ENCODE measurements around the gene CEP128.

The CEP128 gene

DNA sequence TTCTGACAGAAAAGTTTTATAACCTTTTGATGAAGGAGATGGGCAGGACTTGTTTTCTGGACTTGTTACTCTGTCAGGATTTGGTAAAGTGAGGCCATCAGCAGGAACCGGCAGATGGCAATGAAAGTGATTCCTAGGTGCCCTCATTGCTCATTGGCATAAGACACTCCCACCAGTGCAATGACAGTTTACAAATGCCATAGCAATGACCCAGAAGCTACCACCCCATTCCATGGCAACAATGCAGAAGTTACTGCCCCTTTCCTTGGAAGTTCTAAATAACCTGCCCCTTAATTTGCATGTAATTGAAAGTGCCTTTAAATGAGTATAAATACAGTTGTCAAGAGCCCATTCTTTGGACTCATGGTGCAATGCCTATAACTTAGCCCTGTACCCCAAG, 222.6 kb downstream of the CEP128 start:
- Histone ChIP-seq H3K4me1 (ENCODE audit: control insufficient read depth, insufficient read depth, low read length) (no peaks in the 10 kb centered on the region), H3K36me3 (ENCODE audit: control insufficient read depth in 2 of 2, insufficient read depth in 1 of 2, low read length in 2 of 2) (no peaks in the 10 kb centered on the region), H3K9me3 (ENCODE audit: control insufficient read depth, insufficient read depth, low read depth, low read length) (no peaks in the 10 kb centered on the region), H3K4me3 (ENCODE audit: low read depth, low read length) (no peak overlapping the region), H3K27ac (ENCODE audit: extremely low read depth, low read depth, low read length) (no peak overlapping the region)
- POLR2A ChIA-PET, result no interaction called here
- CTCF ChIA-PET, result no interaction called here
- no peak for TF ChIP-seq ZSCAN30 (tag by site-specific recombination; IDR thresholded peaks at IDR 0.05)
- no peak for TF ChIP-seq BCL11B (tag by site-specific recombination; IDR thresholded peaks at IDR 0.05; ENCODE audit: low read depth)
- TF ChIP-seq ZNF37A (tag by site-specific recombination; IDR thresholded peaks at IDR 0.05), result no peak
- no peak for TF ChIP-seq GLIS2 (tag by site-specific recombination; IDR thresholded peaks at IDR 0.05)
- TF ChIP-seq BCL11A (tag by site-specific recombination; IDR thresholded peaks at IDR 0.05; ENCODE audit: low read depth), result no peak
- no peak for TF ChIP-seq ZNF292 (tag by site-specific recombination; IDR thresholded peaks at IDR 0.05; ENCODE audit: borderline replicate concordance, low read depth)
- no peak for TF ChIP-seq ZNF174 (tag by site-specific recombination; IDR thresholded peaks at IDR 0.05)
- no peak for TF ChIP-seq ZBTB20 (tag by site-specific recombination; IDR thresholded peaks at IDR 0.05)
- TF ChIP-seq, protein P1, sequence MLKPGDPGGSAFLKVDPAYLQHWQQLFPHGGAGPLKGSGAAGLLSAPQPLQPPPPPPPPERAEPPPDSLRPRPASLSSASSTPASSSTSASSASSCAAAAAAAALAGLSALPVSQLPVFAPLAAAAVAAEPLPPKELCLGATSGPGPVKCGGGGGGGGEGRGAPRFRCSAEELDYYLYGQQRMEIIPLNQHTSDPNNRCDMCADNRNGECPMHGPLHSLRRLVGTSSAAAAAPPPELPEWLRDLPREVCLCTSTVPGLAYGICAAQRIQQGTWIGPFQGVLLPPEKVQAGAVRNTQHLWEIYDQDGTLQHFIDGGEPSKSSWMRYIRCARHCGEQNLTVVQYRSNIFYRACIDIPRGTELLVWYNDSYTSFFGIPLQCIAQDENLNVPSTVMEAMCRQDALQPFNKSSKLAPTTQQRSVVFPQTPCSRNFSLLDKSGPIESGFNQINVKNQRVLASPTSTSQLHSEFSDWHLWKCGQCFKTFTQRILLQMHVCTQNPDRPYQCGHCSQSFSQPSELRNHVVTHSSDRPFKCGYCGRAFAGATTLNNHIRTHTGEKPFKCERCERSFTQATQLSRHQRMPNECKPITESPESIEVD (tag by site-specific recombination; IDR thresholded peaks at IDR 0.05), result no peak

DNA sequence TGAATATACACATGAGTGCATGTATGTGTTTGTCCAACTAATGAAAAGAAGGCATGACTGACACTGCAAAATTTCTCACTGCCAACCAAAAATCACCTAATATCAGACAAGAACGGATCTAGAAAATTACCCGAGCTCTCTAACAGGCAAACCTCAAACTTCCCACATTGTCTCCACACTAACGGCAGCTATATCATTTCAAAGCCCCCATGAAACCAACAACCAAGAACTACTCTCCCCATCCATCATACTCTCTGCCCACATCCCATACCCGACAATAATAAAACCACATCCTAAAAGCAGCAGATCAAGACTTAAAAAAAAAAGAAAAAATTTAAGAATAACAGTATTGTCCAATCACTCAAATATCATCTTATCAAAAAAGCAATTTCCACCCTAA, 227.1 kb downstream of the CEP128 start:
- no peaks in the 10 kb centered on the region for H3K36me3 ChIP-seq (ENCODE audit: control insufficient read depth in 2 of 2, insufficient read depth in 1 of 2, low read length in 2 of 2)
- TF ChIP-seq ZNF707 (tag by site-specific recombination; IDR thresholded peaks at IDR 0.05), result no peak
- TF ChIP-seq KLF7 (tag by site-specific recombination; IDR thresholded peaks at IDR 0.05; ENCODE audit: borderline replicate concordance), result no peak
- TF ChIP-seq KLF1 (tag by site-specific recombination; IDR thresholded peaks at IDR 0.05), result no peak
- TF ChIP-seq ZXDB (tag by site-specific recombination; IDR thresholded peaks at IDR 0.05), result no peak
- TF ChIP-seq PRDM10 (tag by site-specific recombination; IDR thresholded peaks at IDR 0.05), result no peak
- TF ChIP-seq ZBTB20 (tag by site-specific recombination; IDR thresholded peaks at IDR 0.05), result no peak
- no peak for TF ChIP-seq GLIS1 (tag by site-specific recombination; IDR thresholded peaks at IDR 0.05)
- no peak for TF ChIP-seq GLI4 (tag by site-specific recombination; IDR thresholded peaks at IDR 0.05)
- TF ChIP-seq KLF16 (tag by site-specific recombination; IDR thresholded peaks at IDR 0.05), result no peak
- no peak for TF ChIP-seq ZNF354C (tag by site-specific recombination; IDR thresholded peaks at IDR 0.05; ENCODE audit: borderline replicate concordance, low read depth)
- TF ChIP-seq TCF7L2 (IDR thresholded peaks at IDR 0.05; ENCODE audit: borderline replicate concordance, low read depth, low read length), result no peak
- TF ChIP-seq, protein P2, sequence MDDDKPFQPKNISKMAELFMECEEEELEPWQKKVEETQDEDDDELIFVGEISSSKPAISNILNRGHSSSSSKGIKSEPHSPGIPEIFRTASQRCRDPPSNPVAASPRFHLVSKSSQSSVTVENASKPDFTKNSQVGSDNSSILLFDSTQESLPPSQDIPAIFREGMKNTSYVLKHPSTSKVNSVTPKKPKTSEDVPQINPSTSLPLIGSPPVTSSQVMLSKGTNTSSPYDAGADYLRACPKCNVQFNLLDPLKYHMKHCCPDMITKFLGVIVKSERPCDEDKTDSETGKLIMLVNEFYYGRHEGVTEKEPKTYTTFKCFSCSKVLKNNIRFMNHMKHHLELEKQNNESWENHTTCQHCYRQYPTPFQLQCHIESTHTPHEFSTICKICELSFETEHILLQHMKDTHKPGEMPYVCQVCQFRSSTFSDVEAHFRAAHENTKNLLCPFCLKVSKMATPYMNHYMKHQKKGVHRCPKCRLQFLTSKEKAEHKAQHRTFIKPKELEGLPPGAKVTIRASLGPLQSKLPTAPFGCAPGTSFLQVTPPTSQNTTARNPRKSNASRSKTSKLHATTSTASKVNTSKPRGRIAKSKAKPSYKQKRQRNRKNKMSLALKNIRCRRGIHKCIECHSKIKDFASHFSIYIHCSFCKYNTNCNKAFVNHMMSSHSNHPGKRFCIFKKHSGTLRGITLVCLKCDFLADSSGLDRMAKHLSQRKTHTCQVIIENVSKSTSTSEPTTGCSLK (tag by site-specific recombination; IDR thresholded peaks at IDR 0.05), result no peak
- no peak for TF ChIP-seq ZBTB21 (tag by site-specific recombination; IDR thresholded peaks at IDR 0.05)
- TF ChIP-seq ZBTB44 (tag by site-specific recombination; IDR thresholded peaks at IDR 0.05), result no peak
- no peak for TF ChIP-seq ZNF16 (tag by site-specific recombination; IDR thresholded peaks at IDR 0.05; ENCODE audit: low read depth)
- no peak for TF ChIP-seq ZNF561 (tag by site-specific recombination; IDR thresholded peaks at IDR 0.05; ENCODE audit: borderline replicate concordance)
- ChIA-PET POLR2A (no interaction called here), CTCF (no interaction called here)
- no peaks in the 10 kb centered on the region for H3K4me1 ChIP-seq (ENCODE audit: control insufficient read depth, insufficient read depth, low read length)
- H3K4me3 ChIP-seq (ENCODE audit: low read depth, low read length), result no peak overlapping the region
- H3K27ac ChIP-seq (ENCODE audit: extremely low read depth, low read depth, low read length), result no peak overlapping the region
- no peaks in the 10 kb centered on the region for H3K9me3 ChIP-seq (ENCODE audit: control insufficient read depth, insufficient read depth, low read depth, low read length)

Measured in HEK293 (cell line).